IPS-15b (cell line): Measurements from ENCODE around the gene COL1A2.

Experiments
- H3K27me3 ChIP-seq: one replicate; pipeline ENCODE4 v1.6.1; 2013; ENCODE audit warnings: low read length; ENCODE audit not compliant: control insufficient read depth, insufficient read depth
- H3K36me3 ChIP-seq: one replicate; pipeline ENCODE4 v1.6.1; 2013; ENCODE audit warnings: low read length; ENCODE audit not compliant: control insufficient read depth, insufficient read depth
- H3K4me1 ChIP-seq: one replicate; pipeline ENCODE4 v1.6.1; 2013; ENCODE audit warnings: mild to moderate bottlenecking, low read length; ENCODE audit not compliant: control insufficient read depth, insufficient read depth
- H3K4me3 ChIP-seq: one replicate; pipeline ENCODE4 v1.5.1; 2013; ENCODE audit warnings: low read depth, low read length
- H3K9ac ChIP-seq: one replicate; pipeline ENCODE4 v1.6.1; 2013; ENCODE audit warnings: low read depth, mild to moderate bottlenecking, low read length
- H3K9me3 ChIP-seq: one replicate; pipeline ENCODE4 v1.6.1; 2013; ENCODE audit warnings: mild to moderate bottlenecking, low read length; ENCODE audit not compliant: control insufficient read depth, insufficient read depth

Gene COL1A2

GRCh38 chr7:94426980-94427875 is 32.5 kb downstream of the COL1A2 start:
- Histone ChIP-seq H3K36me3 (peaks cover 40% of the 10 kb centered on the region), H3K4me1 (no peaks in the 10 kb centered on the region), H3K9ac (no peak overlapping the region), H3K27me3 (no peaks in the 10 kb centered on the region), H3K9me3 (no peaks in the 10 kb centered on the region), H3K4me3 (no peak overlapping the region)

GRCh38 chr7:94429153-94429552 is 34.5 kb downstream of the COL1A2 start:
- Histone ChIP-seq H3K4me3 (no peak overlapping the region), H3K4me1 (no peaks in the 10 kb centered on the region), H3K27me3 (no peaks in the 10 kb centered on the region), H3K9ac (no peak overlapping the region), H3K9me3 (no peaks in the 10 kb centered on the region), H3K36me3 (peaks cover 27% of the 10 kb centered on the region)

DNA sequence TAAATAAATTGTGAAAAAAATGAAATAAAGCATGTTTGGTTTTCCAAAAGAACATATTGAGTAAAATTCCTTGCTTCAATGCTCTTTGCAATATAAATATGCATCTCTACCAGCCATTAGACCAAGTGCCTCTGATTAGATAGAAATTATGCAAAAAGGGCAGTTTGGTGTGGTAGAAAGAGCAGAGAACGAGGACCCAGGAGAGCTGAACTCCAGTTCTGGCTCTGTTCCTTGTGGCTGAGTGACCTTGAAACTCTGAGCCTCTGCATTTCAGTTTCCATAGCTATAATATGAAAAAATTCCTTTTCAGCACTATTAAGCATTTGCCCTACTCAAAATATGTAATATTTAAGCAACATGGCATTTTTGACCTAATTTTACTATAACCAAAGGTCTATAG is 36.5 kb downstream of the COL1A2 start:
- peaks cover 8% of the 10 kb centered on the region for H3K36me3 ChIP-seq
- H3K4me1 ChIP-seq, result no peaks in the 10 kb centered on the region
- no peaks in the 10 kb centered on the region for H3K9me3 ChIP-seq
- no peak overlapping the region for H3K9ac ChIP-seq
- H3K4me3 ChIP-seq, result no peak overlapping the region
- H3K27me3 ChIP-seq, result no peaks in the 10 kb centered on the region

DNA sequence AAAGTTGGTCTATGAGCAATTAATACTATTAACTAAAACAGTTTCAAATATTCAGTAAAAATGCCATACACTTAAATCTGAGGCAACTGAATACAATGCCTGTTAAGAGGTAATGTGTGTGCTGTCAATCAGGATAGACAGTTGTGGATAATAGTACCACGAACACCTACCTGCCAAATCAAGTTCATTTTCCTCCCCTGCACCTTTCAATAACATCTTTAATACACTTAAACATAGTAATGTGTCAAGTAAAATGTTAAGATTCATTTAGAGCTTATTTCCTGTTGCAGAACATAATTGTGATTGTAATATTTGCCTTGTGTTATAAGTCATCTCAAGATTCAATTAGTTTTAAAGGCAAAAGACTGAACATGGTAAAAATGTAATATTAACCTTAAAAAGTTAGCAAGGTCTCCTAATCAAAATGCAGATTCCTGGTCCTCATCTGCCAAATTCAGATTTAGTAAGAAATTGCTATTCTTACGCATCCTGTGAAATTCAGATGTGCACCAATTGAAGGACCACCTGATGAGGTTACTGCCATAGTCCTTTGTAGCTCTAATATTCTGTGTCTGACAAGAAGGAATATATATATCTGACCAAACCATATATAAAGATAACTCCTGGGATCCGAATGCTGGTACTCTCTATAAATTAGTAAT is 37.1 kb downstream of the COL1A2 start:
- Histone ChIP-seq H3K9me3 (no peaks in the 10 kb centered on the region), H3K9ac (no peak overlapping the region), H3K4me1 (no peaks in the 10 kb centered on the region), H3K27me3 (no peaks in the 10 kb centered on the region), H3K4me3 (no peak overlapping the region), H3K36me3 (peaks cover 4% of the 10 kb centered on the region)

DNA sequence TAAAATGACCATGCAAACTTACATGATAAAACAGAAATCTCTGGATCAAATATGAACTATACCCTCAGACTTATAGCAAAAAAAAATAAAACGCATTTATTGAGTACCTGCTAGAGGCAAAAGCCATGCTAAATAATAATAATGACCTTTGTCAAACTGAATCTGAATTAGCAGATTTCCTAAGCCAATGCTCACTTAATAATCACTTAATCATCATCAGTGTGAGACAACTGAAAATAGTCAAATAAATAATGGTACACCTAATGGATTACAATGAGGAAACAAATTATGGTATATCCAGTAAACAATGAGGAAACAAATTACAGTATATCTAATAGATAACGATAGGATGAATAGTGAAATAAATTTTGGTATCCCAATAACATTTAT is 37.6 kb downstream of the COL1A2 start:
- no peaks in the 10 kb centered on the region for H3K9me3 ChIP-seq
- H3K4me3 ChIP-seq, result no peak overlapping the region
- H3K9ac ChIP-seq, result no peak overlapping the region
- peaks cover 4% of the 10 kb centered on the region for H3K36me3 ChIP-seq
- no peaks in the 10 kb centered on the region for H3K27me3 ChIP-seq
- H3K4me1 ChIP-seq, result no peaks in the 10 kb centered on the region

- Histone ChIP-seq H3K4me3 (no peak overlapping the region), H3K4me1 (no peaks in the 10 kb centered on the region), H3K36me3 (peaks cover under 1% of the 10 kb centered on the region), H3K9me3 (no peaks in the 10 kb centered on the region), H3K9ac (no peak overlapping the region), H3K27me3 (no peaks in the 10 kb centered on the region)
Measured at GRCh38 chr7:94432817-94433216, 38.1 kb downstream of the COL1A2 start.

DNA sequence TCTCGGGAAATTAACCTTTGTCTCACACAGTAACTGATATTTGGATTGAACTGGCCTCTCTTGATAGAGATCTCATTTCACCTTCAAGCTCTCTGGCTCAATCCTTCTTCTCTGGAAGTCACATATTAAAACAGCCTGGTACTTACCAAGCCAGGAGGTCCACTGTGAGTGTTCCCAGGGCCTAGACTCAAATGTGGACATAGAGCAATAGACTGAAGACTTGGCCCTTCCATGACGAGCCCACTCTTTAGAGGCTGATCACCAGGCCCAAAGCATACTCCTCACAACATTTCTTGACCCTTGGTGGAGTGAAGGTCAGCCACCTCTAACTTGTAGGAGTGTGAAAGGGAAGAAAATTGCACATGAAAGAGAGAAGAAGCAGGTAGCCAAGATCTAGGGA is 38.5 kb downstream of the COL1A2 start:
- Histone ChIP-seq H3K4me1 (no peaks in the 10 kb centered on the region), H3K4me3 (no peak overlapping the region), H3K36me3 (no peaks in the 10 kb centered on the region)

GRCh38 chr7:94434042-94434441 is 39.3 kb downstream of the COL1A2 start:
- Histone ChIP-seq H3K4me1 (no peaks in the 10 kb centered on the region), H3K9ac (no peak overlapping the region), H3K4me3 (no peak overlapping the region), H3K9me3 (no peaks in the 10 kb centered on the region), H3K36me3 (no peaks in the 10 kb centered on the region), H3K27me3 (no peaks in the 10 kb centered on the region)

More for the DNA sequence above, 38.5 kb downstream of the COL1A2 start:
- H3K27me3 ChIP-seq, result no peaks in the 10 kb centered on the region
- H3K9me3 ChIP-seq, result no peaks in the 10 kb centered on the region
- no peak overlapping the region for H3K9ac ChIP-seq

DNA sequence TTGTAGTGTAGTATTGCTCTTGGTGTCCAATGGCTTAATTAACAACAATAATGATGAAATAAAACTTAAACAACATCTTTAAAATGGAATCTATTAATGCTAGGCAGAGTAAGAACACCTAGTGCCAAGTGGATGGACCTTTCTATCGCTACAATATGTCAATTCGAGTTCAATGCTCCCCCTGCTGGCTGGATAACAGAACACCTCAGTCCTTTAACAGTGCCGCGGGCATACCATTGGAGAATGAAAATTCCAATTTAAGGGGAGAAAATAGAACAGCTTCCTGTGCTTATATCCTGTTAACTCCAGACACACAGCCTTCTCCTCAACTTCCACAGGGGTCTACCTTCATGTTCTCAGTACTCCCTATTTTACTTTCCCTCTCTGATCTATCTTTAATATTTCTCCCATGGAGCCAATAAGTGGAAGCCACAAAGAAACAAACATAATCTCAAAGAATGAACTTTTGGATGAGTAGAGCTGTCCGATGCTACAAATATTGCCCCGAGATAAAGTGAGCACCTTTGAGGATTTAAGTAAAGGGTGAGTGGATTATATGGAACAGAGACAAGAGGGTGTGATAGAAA is 41.4 kb downstream of the COL1A2 start:
- H3K27me3 ChIP-seq, result no peaks in the 10 kb centered on the region
- H3K4me3 ChIP-seq, result no peak overlapping the region
- no peaks in the 10 kb centered on the region for H3K9me3 ChIP-seq
- H3K36me3 ChIP-seq, result no peaks in the 10 kb centered on the region
- H3K4me1 ChIP-seq, result peaks cover 5% of the 10 kb centered on the region
- H3K9ac ChIP-seq, result no peak overlapping the region

DNA sequence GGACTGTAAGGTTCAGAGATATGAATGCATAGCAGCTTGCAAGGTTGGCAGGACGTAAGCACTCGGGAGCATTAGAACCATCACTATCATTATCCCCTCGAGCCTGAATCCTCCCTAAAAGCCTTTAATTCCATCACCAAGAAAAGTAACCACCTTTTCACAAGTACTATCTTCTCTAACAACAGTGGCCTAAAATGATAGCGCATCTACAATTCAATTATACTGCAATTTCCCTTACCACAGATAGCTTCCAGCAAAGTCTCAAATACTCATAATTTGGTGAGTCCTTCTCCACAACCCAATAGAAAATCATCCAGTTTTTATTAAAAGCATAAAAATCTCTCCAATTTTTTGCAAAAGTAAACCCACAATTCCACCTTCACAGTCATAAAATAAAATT is 42.0 kb downstream of the COL1A2 start:
- no peak overlapping the region for H3K9ac ChIP-seq
- H3K4me1 ChIP-seq, result peaks cover 5% of the 10 kb centered on the region
- no peaks in the 10 kb centered on the region for H3K9me3 ChIP-seq
- no peaks in the 10 kb centered on the region for H3K27me3 ChIP-seq
- no peak overlapping the region for H3K4me3 ChIP-seq
- H3K36me3 ChIP-seq, result no peaks in the 10 kb centered on the region

GRCh38 chr7:94439893-94440381 is 45.2 kb downstream of the COL1A2 start:
- Histone ChIP-seq H3K4me1 (peaks cover 5% of the 10 kb centered on the region), H3K9ac (no peak overlapping the region)

More at GRCh38 chr7:94439893-94440381, 45.2 kb downstream of the COL1A2 start:
- Histone ChIP-seq H3K36me3 (no peaks in the 10 kb centered on the region), H3K9me3 (no peaks in the 10 kb centered on the region), H3K4me3 (no peak overlapping the region), H3K27me3 (no peaks in the 10 kb centered on the region)
